ENCODE results near the gene TSEN54.

TSEN54 gene

GRCh38 chr17:75547091-75547490 lies 30.8 kb downstream of the TSEN54 start:
- no peak for DNase-seq

GRCh38 chr17:75548813-75549212 lies 32.5 kb downstream of the TSEN54 start:
- DNase-seq: no peak

GRCh38 chr17:75549246-75550138 lies 33.2 kb downstream of the TSEN54 start:
- no peak for DNase-seq

GRCh38 chr17:75550139-75550465 lies 33.8 kb downstream of the TSEN54 start:
- no peak for DNase-seq

DNA sequence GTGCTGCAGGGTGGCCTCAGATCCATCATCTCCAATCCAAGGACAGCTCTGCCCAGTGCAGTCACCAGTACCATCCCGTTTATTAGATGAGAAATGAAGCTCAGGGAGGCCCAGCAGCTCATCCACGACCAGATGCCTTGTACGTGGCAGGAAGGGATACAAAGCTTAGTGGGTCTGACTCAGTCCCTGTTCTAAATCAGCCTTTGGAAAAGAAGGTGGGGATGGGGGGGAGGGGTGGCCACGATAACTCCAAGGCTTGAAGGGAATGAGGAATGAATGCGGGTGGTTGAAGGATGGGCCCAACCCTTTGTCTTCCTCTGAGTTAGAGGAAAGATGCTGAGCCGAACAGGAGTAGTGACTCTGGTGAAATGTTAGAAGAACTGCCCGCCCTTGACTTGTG lies 34.9 kb downstream of the TSEN54 start:
- DNase-seq: no peak

- peak; percentile 69 for DNase-seq
Measured at GRCh38 chr17:75552425-75553294, 36.3 kb downstream of the TSEN54 start.

DNA sequence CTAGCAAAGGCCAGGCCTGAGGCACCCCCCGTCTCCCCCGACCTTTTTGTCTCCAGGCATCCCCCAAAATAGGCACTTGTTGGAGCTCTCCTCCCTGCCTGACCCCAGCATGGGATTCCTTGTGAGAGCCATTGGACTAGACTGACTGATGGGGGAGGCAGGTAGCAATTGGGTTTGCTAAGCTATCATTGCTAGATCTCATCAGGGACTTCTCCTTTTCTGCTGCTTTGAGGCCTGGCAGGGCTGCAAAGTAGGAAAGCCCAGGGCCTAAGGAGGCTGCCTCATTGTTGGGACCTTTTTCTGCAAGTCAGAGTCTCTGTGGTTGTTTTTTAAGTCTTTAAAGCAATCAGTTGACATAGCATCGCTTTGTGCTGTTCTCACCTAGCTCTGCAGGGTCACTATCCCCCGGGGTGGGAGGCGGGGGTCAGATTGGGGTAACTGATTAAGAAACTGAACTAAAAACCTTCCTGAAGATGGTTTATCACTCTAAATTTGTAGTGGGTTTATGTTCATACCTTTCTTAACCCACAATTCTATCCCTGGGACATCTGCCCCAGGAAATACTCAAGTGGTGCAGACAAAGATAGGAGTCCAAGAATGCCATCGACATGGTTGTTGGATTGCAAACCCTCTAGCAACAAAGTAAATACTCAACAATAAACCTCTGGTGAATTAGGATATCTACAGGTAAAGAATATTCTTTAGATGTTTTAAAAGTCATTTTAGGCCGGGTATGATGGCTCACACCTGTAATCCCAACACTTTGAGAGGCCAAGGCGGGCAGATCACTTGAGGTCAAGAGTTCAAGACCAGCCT lies 37.2 kb downstream of the TSEN54 start:
- DNase-seq: no peak

GRCh38 chr17:75555679-75556153 lies 39.4 kb downstream of the TSEN54 start:
- DNase-seq: no peak

DNA sequence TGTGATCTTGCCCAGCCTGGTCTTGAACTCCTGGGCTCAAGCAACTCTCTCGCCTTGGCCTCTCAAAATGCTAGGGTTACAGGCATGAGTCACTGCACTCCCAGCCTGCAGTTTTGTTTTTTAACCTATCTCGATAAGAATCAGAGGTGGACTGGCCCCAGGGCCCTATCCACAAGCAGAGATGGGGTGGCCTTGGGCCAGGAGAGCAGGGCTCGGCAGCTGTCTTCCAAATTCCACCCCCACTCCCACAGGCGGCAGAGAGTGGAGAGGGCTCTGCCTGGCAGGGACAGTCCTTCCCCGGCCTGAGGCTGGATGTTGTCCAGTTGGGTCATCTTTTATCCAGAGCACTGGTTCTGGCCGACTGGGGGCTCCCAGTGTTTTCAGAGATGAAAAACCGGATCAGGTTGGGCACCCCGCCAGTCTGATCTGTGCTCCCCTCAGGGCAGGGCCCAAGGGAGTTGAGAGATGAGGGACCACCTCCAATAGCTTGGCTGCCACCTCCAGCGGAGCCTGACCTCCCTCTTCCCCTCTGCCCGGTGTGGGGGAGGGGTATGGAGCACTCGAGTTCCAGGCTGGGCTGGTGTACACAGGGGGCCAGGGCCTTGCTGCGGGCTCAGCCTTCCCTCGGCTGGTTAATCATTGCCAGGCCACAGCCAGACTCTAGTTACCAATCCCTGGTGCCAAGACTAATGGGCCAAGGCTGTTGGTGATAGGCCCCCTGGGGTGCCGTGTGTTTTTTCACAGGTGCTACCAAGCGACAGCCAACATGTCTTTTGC lies 40.9 kb downstream of the TSEN54 start:
- DNase-seq: peak; percentile 89

DNA sequence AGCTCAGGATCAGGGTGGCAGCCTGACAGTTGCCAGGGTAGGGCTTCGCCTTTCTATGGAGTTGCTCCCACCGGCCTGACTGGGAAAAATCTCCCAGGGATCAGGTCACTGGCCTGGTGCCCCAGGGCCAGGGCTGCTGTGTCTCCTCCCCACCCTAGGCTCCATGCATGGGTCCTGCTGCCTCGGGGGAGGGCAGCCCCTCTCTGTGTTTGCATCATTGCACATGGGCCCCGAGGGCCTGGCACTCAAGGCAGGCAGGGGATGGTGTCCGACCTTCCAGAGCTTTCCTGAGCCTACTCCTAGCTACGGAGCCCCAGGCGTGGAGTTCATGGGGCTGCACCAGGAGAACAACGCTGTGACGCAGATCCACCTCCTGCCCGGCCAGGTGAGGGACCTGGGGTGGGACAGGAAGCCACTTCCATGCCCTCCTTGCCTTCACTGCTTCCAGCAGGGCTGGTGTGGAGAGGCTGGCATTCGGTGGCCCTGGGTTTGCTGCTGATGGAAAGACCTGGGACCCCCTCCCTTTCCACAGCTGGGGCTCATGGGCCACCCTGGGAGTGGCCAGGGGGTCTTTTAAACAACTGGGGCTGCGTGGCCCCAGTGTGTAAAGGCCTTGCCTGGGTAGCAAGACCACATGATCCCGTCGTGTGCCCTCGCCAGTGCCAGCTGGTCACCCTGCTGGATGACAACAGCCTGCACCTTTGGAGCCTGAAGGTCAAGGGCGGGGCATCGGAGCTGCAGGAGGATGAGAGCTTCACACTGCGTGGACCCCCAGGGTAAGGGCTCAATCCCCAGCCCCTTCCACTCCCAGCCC lies 41.7 kb downstream of the TSEN54 start:
- no peak for DNase-seq

DNA sequence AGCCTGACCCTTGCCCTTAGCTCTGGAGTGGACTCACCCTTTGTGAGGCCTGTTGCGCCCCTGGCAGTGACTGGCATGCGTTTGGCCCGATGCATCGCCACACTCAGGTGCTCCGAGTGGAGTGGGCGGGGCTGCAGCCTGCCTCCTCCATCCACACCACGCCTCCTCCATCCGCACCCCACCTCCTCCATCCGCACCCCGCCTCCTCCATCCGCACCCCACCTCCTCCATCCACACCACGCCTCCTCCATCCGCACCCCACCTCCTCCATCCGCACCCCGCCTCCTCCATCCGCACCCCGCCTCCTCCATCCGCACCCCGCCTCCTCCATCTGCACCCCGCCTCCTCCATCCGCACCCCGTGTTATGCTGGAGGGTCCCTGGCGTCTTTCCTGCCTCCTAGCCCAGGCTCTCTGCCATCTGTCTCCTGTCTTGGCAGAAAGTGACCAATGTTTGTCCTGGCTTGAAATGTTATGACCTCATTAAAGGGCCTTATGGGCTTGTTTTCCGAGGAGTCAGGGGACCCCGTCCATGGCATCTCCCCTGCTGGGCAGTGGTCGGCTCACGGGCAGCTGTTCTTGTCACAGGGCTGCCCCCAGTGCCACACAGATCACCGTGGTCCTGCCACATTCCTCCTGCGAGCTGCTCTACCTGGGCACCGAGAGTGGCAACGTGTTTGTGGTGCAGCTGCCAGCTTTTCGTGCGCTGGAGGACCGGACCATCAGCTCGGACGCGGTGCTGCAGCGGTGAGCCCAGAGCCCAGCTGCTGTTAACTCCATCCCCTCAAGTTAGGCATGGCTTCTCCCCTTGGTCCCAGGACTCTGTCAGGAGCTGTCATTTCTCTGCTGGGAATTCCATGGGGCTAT lies 42.6 kb downstream of the TSEN54 start:
- no peak for DNase-seq

DNA sequence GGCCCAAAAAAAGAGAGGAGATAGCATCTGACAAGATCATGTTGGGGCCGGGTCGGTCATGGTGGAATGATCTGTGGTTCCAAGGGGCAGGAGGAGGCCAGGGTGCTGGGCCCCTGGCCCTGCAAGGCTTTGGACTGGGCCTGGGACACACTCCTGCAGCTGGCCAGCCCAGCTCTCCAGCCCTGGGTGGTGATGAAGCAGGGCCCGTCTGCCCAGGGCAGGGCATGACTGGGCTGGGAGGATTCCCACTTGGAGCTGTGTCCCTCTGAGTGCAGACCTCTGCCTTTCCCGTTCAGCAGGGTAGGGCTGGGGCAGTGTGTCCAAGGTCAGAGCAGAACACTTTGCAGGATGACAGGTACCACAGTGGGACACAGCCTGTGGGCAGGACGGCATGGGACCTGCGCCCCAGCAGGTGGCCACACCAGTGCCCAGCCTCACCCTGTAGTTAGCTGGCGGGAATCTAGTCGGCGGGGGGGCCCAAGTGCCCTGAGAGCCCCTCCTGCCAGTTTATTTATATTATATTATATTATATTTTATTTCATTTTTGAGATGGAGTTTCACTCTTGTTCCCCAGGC lies 43.7 kb downstream of the TSEN54 start:
- no peak for DNase-seq

- peak; percentile 60 for DNase-seq
Measured at GRCh38 chr17:75561927-75562603, 45.7 kb downstream of the TSEN54 start.

DNA sequence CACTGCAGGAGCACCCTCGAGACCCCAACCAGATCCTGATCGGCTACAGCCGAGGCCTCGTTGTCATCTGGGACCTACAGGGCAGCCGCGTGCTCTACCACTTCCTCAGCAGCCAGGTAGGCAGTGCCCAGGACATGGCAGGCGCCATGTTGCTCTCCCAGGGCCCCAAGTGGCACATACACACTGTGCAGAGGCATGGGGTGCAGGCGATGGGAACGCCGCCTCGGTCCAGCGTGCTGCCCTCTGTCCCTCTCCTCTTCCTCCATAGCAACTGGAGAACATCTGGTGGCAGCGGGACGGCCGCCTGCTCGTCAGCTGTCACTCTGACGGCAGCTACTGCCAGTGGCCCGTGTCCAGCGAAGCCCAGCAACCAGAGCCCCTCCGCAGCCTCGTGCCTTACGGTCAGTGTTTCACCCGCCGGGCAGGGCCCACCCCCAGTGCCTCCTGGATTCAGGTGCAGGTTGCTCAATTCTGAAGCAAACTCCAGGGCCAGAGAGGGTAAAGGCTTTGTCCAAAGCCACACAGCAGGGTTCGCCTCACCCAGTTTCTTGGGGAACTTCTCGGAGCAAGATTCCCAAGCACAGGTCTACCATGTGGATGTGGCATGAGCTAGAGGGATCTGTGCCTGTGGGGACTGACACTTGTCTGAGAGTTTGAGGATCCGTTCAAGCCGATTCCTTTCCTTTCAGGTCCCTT lies 46.9 kb downstream of the TSEN54 start:
- DNase-seq: no peak

- no peak for DNase-seq
Measured at GRCh38 chr17:75564195-75564594, 47.9 kb downstream of the TSEN54 start.

DNA sequence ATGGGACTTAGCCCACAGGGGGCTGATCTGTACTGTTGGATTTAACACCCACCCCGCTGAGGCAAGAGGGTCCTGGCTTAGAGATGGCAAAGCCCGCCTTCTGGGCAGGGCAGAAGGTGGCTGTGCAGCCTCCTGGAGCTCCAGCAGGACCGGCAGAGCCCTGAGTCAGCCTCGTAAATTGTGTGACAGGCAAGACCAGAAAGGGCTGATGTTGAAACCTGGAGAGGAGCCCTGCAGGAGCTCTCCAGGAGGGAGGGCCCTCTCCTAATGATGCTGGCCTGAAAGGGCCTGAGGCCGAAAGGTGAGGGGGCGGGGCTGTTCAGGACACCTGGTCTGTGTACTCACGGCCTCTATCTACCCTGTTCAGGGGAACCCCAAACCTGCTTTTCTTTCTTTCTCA lies 48.7 kb downstream of the TSEN54 start:
- peak; percentile 26 for DNase-seq

- DNase-seq: no peak
Measured at GRCh38 chr17:75565618-75566017, 49.3 kb downstream of the TSEN54 start.

GRCh38 chr17:75566416-75566815 lies 50.1 kb downstream of the TSEN54 start:
- DNase-seq: no peak

- no peak for DNase-seq
Measured at GRCh38 chr17:75566834-75567233, 50.5 kb downstream of the TSEN54 start.

All from NCI-H226 (cell line).